SU-DHL-6 (cell line): Measurements from ENCODE around the gene TCF20.

Source experiments
- CTCF ChIP-seq: fragments of 200-600 bp; sonication (generic); IDR thresholded peaks from one replicate; pipeline ENCODE4 v1.5.1; 2017; ENCODE audit warnings: antibody characterized with exemption, mild to moderate bottlenecking, low read length, moderate library complexity; ENCODE audit not compliant: insufficient read depth, poor library complexity, severe bottlenecking
- EZH2phosphoT487 ChIP-seq: fragments of 200-600 bp; sonication (generic), shearing (Covaris generic); conservative IDR thresholded peaks from 2 replicates; pipeline ENCODE4 v1.6.1; 2018; ENCODE audit warnings: mild to moderate bottlenecking, antibody characterized with exemption, low read length, moderate library complexity, mixed read lengths

- TF ChIP-seq CTCF (no peak), EZH2phosphoT487 (no peak)
These were observed 33.2 kb upstream of the TCF20 start for GRCh38 chr22:42303396-42304323.
